Measurements from ENCODE around the gene TFAP2A. TPM values are rescaled to one million over a fixed set of nuclear protein-coding genes. Genes with fewer than 3 reads are reported as not detected.

TFAP2A gene
- total RNA-seq, 1 experiment from 2014 or later: 87.4 TPM

DNA sequence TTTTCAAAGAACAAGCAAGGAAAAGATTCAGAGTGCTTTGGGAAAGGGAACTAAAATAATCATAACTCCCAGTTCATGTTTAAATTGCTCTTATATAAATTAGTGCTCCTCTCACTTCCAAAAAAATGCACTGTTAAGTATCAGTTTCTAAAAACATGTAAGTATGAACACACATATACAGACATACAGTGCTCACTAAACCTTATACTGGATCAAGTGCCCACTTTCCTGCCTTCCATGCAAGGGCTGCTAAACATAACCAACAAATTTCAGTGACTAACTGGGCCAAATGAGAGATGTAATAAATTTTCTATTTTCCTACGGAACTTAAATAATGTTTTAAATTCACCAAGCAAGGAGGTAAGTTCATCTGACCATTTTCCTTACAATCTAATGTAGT is 6.4 kb downstream of the TFAP2A start:
- H3K36me3 Mint-ChIP-seq (ENCODE audit: insufficient read depth, unreplicated experiment): peaks cover 96% of the 10 kb centered on the region
- CTCF ChIA-PET: interaction anchor here (1.5 kb wide), 1 partner anchor 18 kb away, joined by 5 read pairs; no protein-coding TSS in a partner anchor
- no TSS peak for BruUV-seq (replicated peaks)
- TF ChIP-seq, protein P1, sequence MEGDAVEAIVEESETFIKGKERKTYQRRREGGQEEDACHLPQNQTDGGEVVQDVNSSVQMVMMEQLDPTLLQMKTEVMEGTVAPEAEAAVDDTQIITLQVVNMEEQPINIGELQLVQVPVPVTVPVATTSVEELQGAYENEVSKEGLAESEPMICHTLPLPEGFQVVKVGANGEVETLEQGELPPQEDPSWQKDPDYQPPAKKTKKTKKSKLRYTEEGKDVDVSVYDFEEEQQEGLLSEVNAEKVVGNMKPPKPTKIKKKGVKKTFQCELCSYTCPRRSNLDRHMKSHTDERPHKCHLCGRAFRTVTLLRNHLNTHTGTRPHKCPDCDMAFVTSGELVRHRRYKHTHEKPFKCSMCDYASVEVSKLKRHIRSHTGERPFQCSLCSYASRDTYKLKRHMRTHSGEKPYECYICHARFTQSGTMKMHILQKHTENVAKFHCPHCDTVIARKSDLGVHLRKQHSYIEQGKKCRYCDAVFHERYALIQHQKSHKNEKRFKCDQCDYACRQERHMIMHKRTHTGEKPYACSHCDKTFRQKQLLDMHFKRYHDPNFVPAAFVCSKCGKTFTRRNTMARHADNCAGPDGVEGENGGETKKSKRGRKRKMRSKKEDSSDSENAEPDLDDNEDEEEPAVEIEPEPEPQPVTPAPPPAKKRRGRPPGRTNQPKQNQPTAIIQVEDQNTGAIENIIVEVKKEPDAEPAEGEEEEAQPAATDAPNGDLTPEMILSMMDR (IDR thresholded peaks at IDR 0.05; ENCODE audit: unreplicated experiment): no peak
- peak; percentile 34 for DNase-seq (ENCODE audit: unreplicated experiment)
- H3K27me3 Mint-ChIP-seq (ENCODE audit: insufficient read depth, unreplicated experiment): no peaks in the 10 kb centered on the region
- POLR2A ChIA-PET: interaction anchor here (0.5 to 14.6 kb wide), 11 partner anchors 8 to 1425 kb away, joined by 3 to 763 read pairs (median 5); partner anchors contain the start of gene TFAP2A
- H3K4me1 Mint-ChIP-seq (ENCODE audit: insufficient read depth, unreplicated experiment): peaks cover 38% of the 10 kb centered on the region
- intact Hi-C loops (cut with micrococcal nuclease): loop anchor here (10.0 kb wide), 2 partner anchors 234 to 764 kb away; no protein-coding TSS in a partner anchor
- peak overlapping the region; percentile 94 for H3K4me3 Mint-ChIP-seq (ENCODE audit: unreplicated experiment)
- H3K27ac Mint-ChIP-seq (ENCODE audit: low read depth, unreplicated experiment): peak overlapping the region; percentile 99
- H3K9me3 Mint-ChIP-seq (ENCODE audit: unreplicated experiment): no peaks in the 10 kb centered on the region

GRCh38 chr6:10407674-10408054 is 7.2 kb downstream of the TFAP2A start:
- peak; percentile 68 for DNase-seq (ENCODE audit: unreplicated experiment)
- Mint-ChIP-seq H3K4me1 (ENCODE audit: insufficient read depth, unreplicated experiment) (peaks cover 46% of the 10 kb centered on the region), H3K9me3 (ENCODE audit: unreplicated experiment) (no peaks in the 10 kb centered on the region), H3K36me3 (ENCODE audit: insufficient read depth, unreplicated experiment) (peaks cover 100% of the 10 kb centered on the region), H3K27ac (ENCODE audit: low read depth, unreplicated experiment) (peak overlapping the region; percentile 99), H3K27me3 (ENCODE audit: insufficient read depth, unreplicated experiment) (no peaks in the 10 kb centered on the region), H3K4me3 (ENCODE audit: unreplicated experiment) (peak overlapping the region; percentile 94)
- ChIA-PET CTCF (interaction anchor here (4.2 kb wide), 1 partner anchor 7 kb away, joined by 41 read pairs; the partner anchor contains the start of gene TFAP2A), POLR2A (interaction anchor here (1.8 to 14.6 kb wide), 7 partner anchors 9 to 761 kb away, joined by 5 to 763 read pairs (median 67); partner anchors contain the start of gene TFAP2A)
- intact Hi-C loops (cut with micrococcal nuclease): loop anchor here (10.0 kb wide), 2 partner anchors 233 to 763 kb away; no protein-coding TSS in a partner anchor
- no TSS peak for BruUV-seq (replicated peaks)
- TF ChIP-seq, protein P1 (IDR thresholded peaks at IDR 0.05; ENCODE audit: unreplicated experiment): no peak

- POLR2A ChIA-PET: interaction anchor here (0.8 to 13.2 kb wide), 10 partner anchors 10 to 925 kb away, joined by 3 to 575 read pairs (median 8); partner anchors contain the start of gene TFAP2A
- Mint-ChIP-seq H3K27ac (ENCODE audit: low read depth, unreplicated experiment) (peak overlapping the region; percentile 99), H3K9me3 (ENCODE audit: unreplicated experiment) (no peaks in the 10 kb centered on the region), H3K27me3 (ENCODE audit: insufficient read depth, unreplicated experiment) (no peaks in the 10 kb centered on the region), H3K4me3 (ENCODE audit: unreplicated experiment) (peak overlapping the region; percentile 94), H3K4me1 (ENCODE audit: insufficient read depth, unreplicated experiment) (peaks cover 50% of the 10 kb centered on the region), H3K36me3 (ENCODE audit: insufficient read depth, unreplicated experiment) (peaks cover 100% of the 10 kb centered on the region)
- intact Hi-C loops (cut with micrococcal nuclease): loop anchor here (10.0 kb wide), 2 partner anchors 232 to 762 kb away; no protein-coding TSS in a partner anchor
- no TSS peak for BruUV-seq (replicated peaks)
- DNase-seq (ENCODE audit: unreplicated experiment): peak; percentile 49
- CTCF ChIA-PET: interaction anchor here (0.6 to 4.2 kb wide), 4 partner anchors 8 to 1276 kb away, joined by 3 to 41 read pairs (median 4); partner anchors contain the start of gene TFAP2A
- TF ChIP-seq, protein P1 (IDR thresholded peaks at IDR 0.05; ENCODE audit: unreplicated experiment): no peak
Observed at GRCh38 chr6:10407018-10407673, 7.7 kb downstream of the TFAP2A start.

DNA sequence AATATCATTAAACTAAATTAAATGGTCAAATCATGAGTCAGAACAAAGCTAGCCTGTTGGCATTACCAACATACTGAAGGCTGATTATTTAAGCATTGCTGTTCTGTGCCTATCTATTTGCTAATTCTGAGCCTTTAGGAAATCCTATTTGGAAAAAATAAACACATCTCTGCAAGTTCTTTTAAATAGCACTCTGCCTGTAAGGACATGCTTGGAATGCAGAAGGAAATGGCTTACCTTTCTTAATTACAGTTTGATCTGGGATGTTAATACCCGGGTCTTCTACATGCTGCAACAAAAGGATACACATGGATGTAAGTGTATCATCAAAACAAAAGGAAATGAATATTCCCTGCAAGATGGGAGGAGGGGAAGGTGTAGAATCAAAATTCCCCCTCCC is 8.3 kb downstream of the TFAP2A start:
- Mint-ChIP-seq H3K9me3 (ENCODE audit: unreplicated experiment) (no peaks in the 10 kb centered on the region), H3K36me3 (ENCODE audit: insufficient read depth, unreplicated experiment) (peaks cover 100% of the 10 kb centered on the region), H3K4me1 (ENCODE audit: insufficient read depth, unreplicated experiment) (peaks cover 56% of the 10 kb centered on the region), H3K4me3 (ENCODE audit: unreplicated experiment) (peak overlapping the region; percentile 94), H3K27ac (ENCODE audit: low read depth, unreplicated experiment) (peak overlapping the region; percentile 99), H3K27me3 (ENCODE audit: insufficient read depth, unreplicated experiment) (no peaks in the 10 kb centered on the region)
- no TSS peak for BruUV-seq (replicated peaks)
- CTCF ChIA-PET: interaction anchor here (0.6 to 4.2 kb wide), 8 partner anchors 8 to 1275 kb away, joined by 3 to 41 read pairs (median 5); partner anchors contain the start of gene TFAP2A
- TF ChIP-seq, protein P1 (IDR thresholded peaks at IDR 0.05; ENCODE audit: unreplicated experiment): no peak
- peak; percentile 59 for DNase-seq (ENCODE audit: unreplicated experiment)
- POLR2A ChIA-PET: interaction anchor here (0.6 to 13.2 kb wide), 20 partner anchors 10 to 1441 kb away, joined by 3 to 575 read pairs (median 5); partner anchors contain the start of gene TFAP2A
- intact Hi-C loops (cut with micrococcal nuclease): loop anchor here (10.0 kb wide), 2 partner anchors 232 to 762 kb away; no protein-coding TSS in a partner anchor
